HG02763 (cell line): ENCODE measurements around the gene PTGDR2.
"Not testable (repeated sequence)": the region's sequence is repeated elsewhere in the genome, so short reads cannot be mapped to it uniquely, and the experiment has no call there.

Experiments
- ATAC-seq: cut with Tn5 transposase; IDR thresholded peaks from one replicate; pipeline ENCODE4 v1.9.1; 2021; ENCODE audit warnings: mild to moderate bottlenecking, moderate library complexity; ENCODE audit not compliant: unreplicated experiment

PTGDR2 gene

GRCh38 chr11:60844045-60844869 lies 11.5 kb downstream of the PTGDR2 start:
- no peak for ATAC-seq

GRCh38 chr11:60842668-60843600 lies 12.8 kb downstream of the PTGDR2 start:
- no peak for ATAC-seq

DNA sequence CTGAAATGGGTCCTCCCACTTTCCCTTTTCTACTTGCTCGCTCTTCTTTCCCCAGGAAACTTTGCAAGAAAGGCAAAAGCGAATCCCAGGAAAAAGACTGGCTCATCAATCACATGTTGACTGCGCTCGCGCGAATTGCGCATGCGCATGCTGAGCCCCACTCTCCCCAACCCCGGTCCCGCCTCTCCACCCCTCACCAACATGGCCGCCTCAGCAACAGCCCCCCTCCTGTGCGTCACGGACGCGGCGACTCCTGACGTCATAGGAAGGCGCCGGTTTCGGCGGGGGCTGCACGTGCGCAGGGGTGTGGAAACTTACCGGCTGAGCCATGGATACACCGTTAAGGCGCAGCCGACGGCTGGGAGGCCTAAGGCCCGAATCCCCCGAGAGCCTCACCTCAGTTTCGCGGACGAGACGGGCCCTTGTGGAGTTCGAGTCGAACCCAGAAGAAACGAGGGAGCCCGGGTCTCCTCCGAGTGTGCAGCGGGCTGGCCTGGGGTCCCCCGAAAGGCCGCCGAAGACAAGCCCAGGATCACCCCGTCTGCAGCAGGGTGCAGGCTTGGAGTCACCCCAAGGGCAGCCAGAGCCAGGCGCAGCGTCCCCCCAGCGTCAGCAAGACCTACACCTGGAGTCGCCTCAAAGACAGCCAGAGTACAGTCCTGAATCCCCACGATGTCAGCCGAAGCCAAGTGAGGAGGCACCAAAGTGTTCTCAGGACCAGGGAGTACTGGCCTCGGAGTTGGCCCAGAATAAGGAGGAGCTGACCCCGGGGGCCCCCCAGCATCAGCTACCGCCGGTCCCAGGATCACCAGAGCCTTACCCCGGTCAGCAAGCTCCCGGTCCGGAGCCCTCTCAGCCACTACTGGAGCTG lies 13.7 kb downstream of the PTGDR2 start, which contains the start of gene CCDC86:
Gene CCDC86 (plus strand): TSS at position 317 of the 871 bp plus-strand sequence. CDS start 12 bp downstream, at position 329.
- ATAC-seq, result peak; percentile 87

DNA sequence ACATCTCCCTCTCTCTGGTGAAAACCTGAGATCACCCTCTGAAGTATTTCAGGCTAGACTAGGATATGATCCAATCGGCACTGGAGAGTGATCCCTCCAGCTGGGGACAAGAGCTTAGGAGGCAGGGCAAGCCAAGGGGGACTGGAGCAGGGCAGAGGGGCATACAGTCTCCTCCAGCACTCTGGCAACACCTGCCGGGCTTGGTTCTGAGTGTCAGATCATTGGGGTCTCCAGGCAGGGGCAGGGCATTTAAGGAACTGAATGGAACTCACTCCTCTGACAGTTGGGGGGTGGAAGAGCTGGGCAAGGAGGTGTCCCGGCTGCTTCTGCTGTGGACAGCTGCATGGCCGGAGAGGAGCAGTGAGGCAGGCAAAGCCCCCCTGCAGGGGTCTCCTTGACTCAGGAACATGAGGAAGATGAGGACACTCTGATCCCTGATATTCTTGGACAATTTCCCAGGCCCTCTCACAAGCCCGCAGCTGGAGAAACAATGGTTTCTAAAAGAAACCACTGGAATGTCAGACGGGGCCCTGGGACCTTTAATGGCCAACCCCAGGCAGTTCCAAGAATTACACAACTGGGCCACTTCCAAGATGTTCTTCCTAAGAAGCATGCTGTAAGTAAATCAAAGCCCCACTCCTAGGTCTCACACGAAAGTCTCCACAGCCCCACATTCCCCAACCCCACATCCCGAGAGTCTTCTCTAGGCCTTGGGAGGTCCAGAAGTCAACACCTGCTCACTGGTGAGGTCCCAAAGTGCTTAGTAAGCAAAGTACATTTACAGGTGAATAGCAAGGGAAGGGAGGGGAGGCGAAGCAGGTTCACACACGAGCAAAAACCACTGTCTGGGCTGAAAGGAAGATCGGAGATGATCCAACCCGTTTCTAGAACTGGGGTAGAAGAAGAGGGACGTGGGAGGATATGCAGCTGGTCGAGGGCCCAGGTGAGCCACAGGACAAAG lies 15.0 kb downstream of the PTGDR2 start:
- ATAC-seq, result no peak

DNA sequence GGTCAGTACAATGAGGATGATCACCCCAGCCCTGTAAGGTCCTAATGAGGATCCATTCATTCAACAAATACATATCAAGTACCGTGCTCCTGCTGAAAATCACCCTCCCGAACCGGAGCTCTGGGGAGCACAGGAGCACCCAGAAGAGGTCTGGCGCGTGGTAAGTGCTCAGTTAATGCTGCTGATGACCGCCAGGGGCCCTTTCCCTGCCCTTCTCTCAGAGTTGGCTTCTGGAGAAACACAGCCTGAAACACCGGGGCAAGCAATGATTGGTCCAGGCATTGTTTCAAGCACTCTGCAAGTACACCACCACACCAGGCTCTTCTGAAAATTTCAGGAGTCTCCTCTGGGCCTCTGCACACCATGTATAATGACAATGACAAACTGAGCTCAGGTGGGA lies 17.6 kb downstream of the PTGDR2 start:
- no peak for ATAC-seq

DNA sequence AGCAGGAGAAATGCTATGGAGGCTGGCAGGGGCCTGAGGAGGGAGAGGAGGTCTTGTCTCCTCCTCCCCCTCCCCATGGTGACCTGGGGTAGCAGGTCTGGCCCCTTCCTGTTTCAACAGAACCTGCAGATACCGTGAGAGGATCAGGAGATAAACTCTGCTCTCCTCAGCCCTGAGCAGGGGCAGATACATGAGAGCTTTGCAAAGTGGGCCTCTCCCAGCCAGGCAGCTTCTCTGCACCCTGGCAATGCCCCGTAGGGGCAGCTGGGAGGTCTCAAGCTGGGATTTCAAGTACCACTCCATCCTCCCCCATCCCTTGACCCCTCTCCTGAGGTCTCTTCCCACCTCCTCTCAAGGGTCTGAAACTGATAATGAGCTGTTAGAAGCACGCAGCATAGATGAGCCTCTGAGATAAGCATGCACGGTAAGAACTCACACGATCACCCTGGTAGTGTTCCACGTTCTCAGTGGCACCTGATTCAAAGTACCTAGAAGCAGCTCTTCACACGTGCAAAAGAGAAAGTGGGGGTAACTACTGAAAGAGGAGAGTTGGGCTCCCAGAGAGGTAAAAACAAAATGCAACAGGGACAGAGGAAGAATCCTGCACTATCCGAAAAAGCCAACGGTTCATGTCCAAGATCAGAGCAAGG lies 18.8 kb downstream of the PTGDR2 start:
- ATAC-seq, result no peak

- ATAC-seq, result no peak
These were observed 20.3 kb downstream of the PTGDR2 start for GRCh38 chr11:60835534-60835846.

DNA sequence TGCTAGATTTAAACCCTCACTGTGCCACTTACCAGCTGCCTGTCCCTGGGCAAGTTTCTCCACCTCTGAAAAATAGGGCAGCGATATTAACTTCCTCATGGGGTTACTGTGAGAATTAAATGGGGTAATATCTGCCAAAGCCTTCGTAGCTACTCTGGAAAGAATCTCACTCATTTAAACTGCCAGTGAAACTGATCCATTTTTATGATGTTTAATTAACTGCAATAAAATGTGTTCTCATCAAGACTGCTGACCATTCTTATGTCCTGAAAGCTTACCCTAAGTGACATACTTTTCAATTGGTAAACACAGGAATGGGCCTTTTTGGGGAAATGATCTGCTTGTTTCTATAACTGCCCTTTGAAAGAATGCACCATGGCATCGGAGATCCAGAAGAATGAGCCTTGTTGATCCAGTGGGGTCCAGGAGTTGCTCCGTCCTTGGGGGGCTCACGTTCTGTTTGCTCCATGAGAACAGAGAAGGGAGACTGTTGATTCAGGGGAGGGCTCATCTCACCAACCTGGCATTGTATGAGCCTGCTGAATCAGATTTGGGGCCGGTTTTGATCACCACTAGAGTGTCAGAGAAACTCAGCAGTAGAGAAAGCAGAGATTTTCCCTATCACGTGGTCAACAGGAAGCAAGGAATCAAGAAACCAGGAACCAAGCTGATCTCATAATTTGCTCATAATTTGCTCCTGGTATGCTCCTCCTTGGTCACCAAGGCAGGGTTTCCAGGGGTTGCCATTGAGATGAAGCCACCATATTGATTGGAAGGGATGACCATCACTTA lies 20.8 kb downstream of the PTGDR2 start:
- ATAC-seq, result no peak

- no peak for ATAC-seq
These were observed 24.2 kb downstream of the PTGDR2 start for GRCh38 chr11:60831501-60832079.

- peak; percentile 58 for ATAC-seq
These were observed 24.6 kb downstream of the PTGDR2 start for GRCh38 chr11:60831143-60831500.

- peak; percentile 13 for ATAC-seq
These were observed 25.1 kb downstream of the PTGDR2 start for GRCh38 chr11:60830478-60831142.

DNA sequence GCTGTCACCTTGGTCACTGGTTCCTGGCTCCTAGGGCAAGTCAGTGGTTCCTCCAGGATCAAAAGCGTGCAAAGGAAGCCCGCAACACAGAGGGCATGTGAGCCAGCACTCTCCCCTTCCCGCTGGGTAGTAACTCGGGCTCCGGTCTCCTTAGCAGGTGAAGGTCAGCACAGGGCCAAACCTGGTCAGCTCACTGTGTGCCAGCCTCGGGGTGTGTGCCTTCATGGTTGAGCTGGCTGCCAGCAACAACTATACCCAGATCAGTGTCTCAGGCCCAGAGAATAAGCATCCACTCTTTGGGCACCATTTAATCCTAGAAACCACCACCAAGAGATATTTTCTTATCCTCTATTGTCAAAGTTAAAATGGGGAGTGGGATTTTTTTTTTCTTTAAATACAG lies 30.0 kb downstream of the PTGDR2 start:
- ATAC-seq, result no peak

DNA sequence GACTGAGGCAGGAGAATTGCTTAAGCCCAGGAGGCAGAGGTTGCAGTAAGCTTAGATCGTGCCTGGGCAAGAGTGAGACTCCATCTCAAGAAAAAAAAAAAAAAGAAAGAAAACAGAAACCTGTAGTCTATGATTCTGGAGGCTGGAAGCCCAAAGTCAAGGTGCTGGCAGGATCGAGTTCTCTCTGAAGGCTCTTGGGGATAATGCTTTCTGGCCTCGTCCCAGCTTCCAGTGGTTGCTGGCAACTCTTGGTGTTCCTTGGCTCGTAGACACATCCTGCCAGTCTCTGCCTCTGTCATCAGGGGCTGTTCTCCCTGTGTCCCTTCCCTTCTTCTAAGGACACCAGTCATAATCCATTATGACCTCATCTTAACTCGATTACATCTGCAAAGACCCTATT lies 30.6 kb downstream of the PTGDR2 start:
- ATAC-seq, result no peak

GRCh38 chr11:60823745-60824306 lies 31.9 kb downstream of the PTGDR2 start:
- ATAC-seq, result not testable (repeated sequence)

DNA sequence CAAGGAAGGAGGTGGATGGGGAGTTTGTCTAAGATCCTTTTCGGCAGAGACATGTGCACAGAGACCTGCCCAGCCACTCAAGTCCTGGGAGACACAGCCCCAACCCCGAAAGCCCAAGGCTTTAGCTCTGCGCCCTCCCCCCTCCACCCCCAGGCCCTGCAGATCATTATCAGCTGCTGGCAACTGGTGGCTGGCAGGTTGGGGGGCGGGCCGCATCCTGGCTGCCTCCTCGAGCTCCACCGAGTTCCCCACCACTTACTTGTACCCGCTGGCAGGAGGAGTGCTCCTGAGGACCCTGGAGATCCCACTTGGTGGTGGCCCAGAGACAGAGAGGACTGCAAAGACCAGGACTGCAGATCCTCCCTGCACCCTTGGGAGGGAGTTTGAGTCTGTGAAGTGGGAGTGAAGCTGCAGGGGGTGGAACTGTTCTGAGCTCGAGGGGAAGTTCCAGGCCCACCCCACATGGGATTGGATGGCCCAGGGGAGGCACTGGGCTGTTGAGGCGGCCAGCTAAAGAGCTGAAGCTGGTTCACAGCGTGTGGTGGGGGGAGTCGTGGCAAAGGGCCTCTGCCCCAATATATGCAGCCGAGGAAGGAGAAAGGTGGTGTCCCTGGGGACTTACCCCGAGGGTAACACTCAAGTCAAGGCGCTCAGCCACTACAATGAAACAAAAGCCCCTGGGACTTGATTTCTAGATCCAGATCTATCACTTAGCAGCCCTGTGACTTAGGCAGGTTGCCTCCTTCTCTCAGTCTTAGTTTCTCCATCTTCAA lies 33.7 kb downstream of the PTGDR2 start:
- no peak for ATAC-seq

DNA sequence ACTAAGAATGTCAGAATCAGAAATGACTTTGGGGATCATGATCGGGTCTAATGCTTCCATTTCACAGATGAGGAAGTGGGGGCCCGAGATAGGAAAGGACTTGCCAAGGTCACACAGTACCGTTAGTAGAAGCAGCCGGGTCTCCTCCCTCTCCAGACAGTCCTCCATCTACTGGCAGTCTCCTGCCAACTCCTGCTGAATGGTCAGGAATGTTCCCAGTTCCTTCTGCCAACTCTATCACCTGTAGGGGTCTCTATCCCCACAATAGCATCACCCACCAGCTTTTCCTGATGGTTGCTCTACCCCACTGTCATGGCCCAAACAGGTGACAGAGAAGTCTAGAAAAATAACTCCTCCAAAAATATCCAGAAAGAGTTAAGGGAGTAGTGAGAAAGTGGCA lies 37.7 kb downstream of the PTGDR2 start:
- no peak for ATAC-seq
